Measurements from ENCODE around the gene ANKRD29.

Gene ANKRD29

GRCh38 chr18:23593720-23594119 lies 69.0 kb downstream of the ANKRD29 start:
- no peak for DNase-seq (ENCODE audit: extremely low read depth, insufficient read length)

GRCh38 chr18:23592911-23593310 lies 69.8 kb downstream of the ANKRD29 start:
- no peaks in the 10 kb centered on the region for H3K36me3 ChIP-seq (ENCODE audit: control insufficient read depth, insufficient read depth, low read length)
- DNase-seq (ENCODE audit: extremely low read depth, insufficient read length), result no peak
- no peak overlapping the region for H3K4me3 ChIP-seq (replicated peaks; ENCODE audit: low read depth, low read length)
- TF ChIP-seq CTCF (IDR thresholded peaks at IDR 0.05; ENCODE audit: insufficient read depth, low read length, poor library complexity, severe bottlenecking), result no peak
- H3K27me3 ChIP-seq (replicated peaks; ENCODE audit: control insufficient read depth, insufficient read depth, low read length), result no peaks in the 10 kb centered on the region; the same call in 1 of the 2 replicates

More at GRCh38 chr18:23593720-23594119, 69.0 kb downstream of the ANKRD29 start:
- H3K4me3 ChIP-seq (replicated peaks; ENCODE audit: low read depth, low read length), result no peak overlapping the region
- no peaks in the 10 kb centered on the region for H3K36me3 ChIP-seq (ENCODE audit: control insufficient read depth, insufficient read depth, low read length)
- H3K27me3 ChIP-seq (replicated peaks; ENCODE audit: control insufficient read depth, insufficient read depth, low read length), result no peaks in the 10 kb centered on the region; the same call in 1 of the 2 replicates
- no peak for TF ChIP-seq CTCF (IDR thresholded peaks at IDR 0.05; ENCODE audit: insufficient read depth, low read length, poor library complexity, severe bottlenecking)

GRCh38 chr18:23591011-23591410 lies 71.7 kb downstream of the ANKRD29 start:
- DNase-seq (ENCODE audit: extremely low read depth, insufficient read length), result no peak
- Histone ChIP-seq H3K4me3 (replicated peaks; ENCODE audit: low read depth, low read length) (no peak overlapping the region), H3K36me3 (ENCODE audit: control insufficient read depth, insufficient read depth, low read length) (no peaks in the 10 kb centered on the region), H3K27me3 (replicated peaks; ENCODE audit: control insufficient read depth, insufficient read depth, low read length) (no peaks in the 10 kb centered on the region; the same call in 1 of the 2 replicates)
- no peak for TF ChIP-seq CTCF (IDR thresholded peaks at IDR 0.05; ENCODE audit: insufficient read depth, low read length, poor library complexity, severe bottlenecking)

- no peak for DNase-seq (ENCODE audit: extremely low read depth, insufficient read length)
- H3K36me3 ChIP-seq (ENCODE audit: control insufficient read depth, insufficient read depth, low read length), result no peaks in the 10 kb centered on the region
- no peak overlapping the region for H3K4me3 ChIP-seq (replicated peaks; ENCODE audit: low read depth, low read length)
- H3K27me3 ChIP-seq (replicated peaks; ENCODE audit: control insufficient read depth, insufficient read depth, low read length), result no peaks in the 10 kb centered on the region; the same call in 1 of the 2 replicates
- TF ChIP-seq CTCF (IDR thresholded peaks at IDR 0.05; ENCODE audit: insufficient read depth, low read length, poor library complexity, severe bottlenecking), result no peak
Measured at GRCh38 chr18:23588836-23589560, 73.7 kb downstream of the ANKRD29 start.

GRCh38 chr18:23587220-23587642 lies 75.5 kb downstream of the ANKRD29 start:
- TF ChIP-seq CTCF (IDR thresholded peaks at IDR 0.05; ENCODE audit: insufficient read depth, low read length, poor library complexity, severe bottlenecking), result no peak
- no peaks in the 10 kb centered on the region for H3K27me3 ChIP-seq (replicated peaks; ENCODE audit: control insufficient read depth, insufficient read depth, low read length)
- H3K36me3 ChIP-seq (ENCODE audit: control insufficient read depth, insufficient read depth, low read length), result no peaks in the 10 kb centered on the region; the same call in 1 of the 2 replicates
- DNase-seq (ENCODE audit: extremely low read depth, insufficient read length), result no peak
- peak overlapping the region; percentile 41 for H3K4me3 ChIP-seq (replicated peaks; ENCODE audit: low read depth, low read length)
